Measurements from ENCODE around the gene VMP1.
"Not testable (repeated sequence)": the region's sequence is repeated elsewhere in the genome, so short reads cannot be mapped to it uniquely, and the experiment has no call there.

Gene VMP1

DNA sequence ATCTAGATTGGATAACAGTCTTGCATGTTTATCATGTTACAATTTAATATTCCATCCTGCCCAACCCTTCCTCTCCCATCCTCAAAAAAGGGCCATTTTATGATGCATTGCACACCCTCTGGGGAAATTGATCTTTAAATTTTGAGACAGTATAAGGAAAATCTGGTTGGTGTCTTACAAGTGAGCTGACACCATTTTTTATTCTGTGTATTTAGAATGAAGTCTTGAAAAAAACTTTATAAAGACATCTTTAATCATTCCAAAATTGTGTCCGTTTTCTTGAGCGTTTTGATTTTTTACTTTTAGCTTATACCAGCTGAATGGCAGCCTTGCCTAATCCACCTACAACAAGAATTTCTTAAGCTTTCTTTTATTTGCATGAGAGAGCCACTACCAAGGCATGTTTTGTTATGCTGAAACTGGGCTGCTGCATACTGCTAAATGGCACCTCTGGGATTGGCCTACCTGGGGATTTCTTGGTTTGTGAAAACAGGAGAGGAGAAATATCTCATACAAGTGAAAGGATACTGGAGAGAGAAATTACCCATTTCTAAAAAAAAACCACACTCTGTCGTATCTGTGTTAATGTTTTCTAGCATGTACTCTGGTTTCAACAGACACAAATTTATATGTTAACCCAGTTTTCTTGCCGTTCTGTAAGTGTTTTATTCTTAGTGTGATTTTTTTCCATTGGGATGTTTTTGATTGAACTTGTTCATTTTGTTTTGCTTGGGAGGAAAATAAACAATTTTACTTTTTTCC is 133.1 kb downstream of the VMP1 start:
- H3K4me1 ChIP-seq (ENCODE audit: control insufficient read depth, low read length): peaks cover 63% of the 10 kb centered on the region
- no peaks in the 10 kb centered on the region for H3K27me3 ChIP-seq (ENCODE audit: control insufficient read depth, low read length)
- H3K9me2 ChIP-seq (replicated peaks; ENCODE audit: control insufficient read depth, low read length): no peaks in the 10 kb centered on the region
- H3F3A ChIP-seq (ENCODE audit: control insufficient read depth, insufficient read depth): peaks cover 23% of the 10 kb centered on the region
- H3K27ac ChIP-seq (ENCODE audit: low read depth, low read length): no peak overlapping the region
- TF ChIP-seq, protein P1, sequence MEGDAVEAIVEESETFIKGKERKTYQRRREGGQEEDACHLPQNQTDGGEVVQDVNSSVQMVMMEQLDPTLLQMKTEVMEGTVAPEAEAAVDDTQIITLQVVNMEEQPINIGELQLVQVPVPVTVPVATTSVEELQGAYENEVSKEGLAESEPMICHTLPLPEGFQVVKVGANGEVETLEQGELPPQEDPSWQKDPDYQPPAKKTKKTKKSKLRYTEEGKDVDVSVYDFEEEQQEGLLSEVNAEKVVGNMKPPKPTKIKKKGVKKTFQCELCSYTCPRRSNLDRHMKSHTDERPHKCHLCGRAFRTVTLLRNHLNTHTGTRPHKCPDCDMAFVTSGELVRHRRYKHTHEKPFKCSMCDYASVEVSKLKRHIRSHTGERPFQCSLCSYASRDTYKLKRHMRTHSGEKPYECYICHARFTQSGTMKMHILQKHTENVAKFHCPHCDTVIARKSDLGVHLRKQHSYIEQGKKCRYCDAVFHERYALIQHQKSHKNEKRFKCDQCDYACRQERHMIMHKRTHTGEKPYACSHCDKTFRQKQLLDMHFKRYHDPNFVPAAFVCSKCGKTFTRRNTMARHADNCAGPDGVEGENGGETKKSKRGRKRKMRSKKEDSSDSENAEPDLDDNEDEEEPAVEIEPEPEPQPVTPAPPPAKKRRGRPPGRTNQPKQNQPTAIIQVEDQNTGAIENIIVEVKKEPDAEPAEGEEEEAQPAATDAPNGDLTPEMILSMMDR (IDR thresholded peaks at IDR 0.05; ENCODE audit: low read depth, low read length, poor library complexity, severe bottlenecking): no peak
- no peak for TF ChIP-seq EZH2phosphoT487 (IDR thresholded peaks at IDR 0.05; ENCODE audit: borderline replicate concordance, low read length)
- H3K4me3 ChIP-seq (ENCODE audit: low read length): peak overlapping the region; percentile 90
- peak overlapping the region; percentile 73 for H3K4me2 ChIP-seq (ENCODE audit: low read length)
- no peaks in the 10 kb centered on the region for H4K20me1 ChIP-seq (ENCODE audit: control insufficient read depth, insufficient read depth, low read depth, low read length)
- peaks cover 37% of the 10 kb centered on the region for H3K36me3 ChIP-seq (ENCODE audit: control insufficient read depth, low read length)
- no peaks in the 10 kb centered on the region for H3K9me3 ChIP-seq (ENCODE audit: control insufficient read depth, insufficient read depth, low read length)
- peaks cover 73% of the 10 kb centered on the region for H3K79me2 ChIP-seq (ENCODE audit: control insufficient read depth, low read length)

DNA sequence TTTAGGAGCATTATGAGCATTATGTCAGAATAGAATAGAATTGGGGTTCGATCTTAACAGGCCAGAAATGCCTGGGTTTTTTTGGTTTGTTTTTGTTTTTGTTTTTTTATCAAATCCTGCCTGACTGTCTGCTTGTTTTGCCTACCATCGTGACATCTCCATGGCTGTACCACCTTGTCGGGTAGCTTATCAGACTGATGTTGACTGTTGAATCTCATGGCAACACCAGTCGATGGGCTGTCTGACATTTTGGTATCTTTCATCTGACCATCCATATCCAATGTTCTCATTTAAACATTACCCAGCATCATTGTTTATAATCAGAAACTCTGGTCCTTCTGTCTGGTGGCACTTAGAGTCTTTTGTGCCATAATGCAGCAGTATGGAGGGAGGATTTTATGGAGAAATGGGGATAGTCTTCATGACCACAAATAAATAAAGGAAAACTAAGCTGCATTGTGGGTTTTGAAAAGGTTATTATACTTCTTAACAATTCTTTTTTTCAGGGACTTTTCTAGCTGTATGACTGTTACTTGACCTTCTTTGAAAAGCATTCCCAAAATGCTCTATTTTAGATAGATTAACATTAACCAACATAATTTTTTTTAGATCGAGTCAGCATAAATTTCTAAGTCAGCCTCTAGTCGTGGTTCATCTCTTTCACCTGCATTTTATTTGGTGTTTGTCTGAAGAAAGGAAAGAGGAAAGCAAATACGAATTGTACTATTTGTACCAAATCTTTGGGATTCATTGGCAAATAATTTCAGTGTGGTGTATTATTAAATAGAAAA is 133.8 kb downstream of the VMP1 start:
- H3K27me3 ChIP-seq (ENCODE audit: control insufficient read depth, low read length); H4K20me1 ChIP-seq (ENCODE audit: control insufficient read depth, insufficient read depth, low read depth, low read length); H3K9me2 ChIP-seq (replicated peaks; ENCODE audit: control insufficient read depth, low read length); H3K27ac ChIP-seq (ENCODE audit: low read depth, low read length); H3K9me3 ChIP-seq (ENCODE audit: control insufficient read depth, insufficient read depth, low read length): not testable (repeated sequence)
- peak overlapping the region; percentile 90 for H3K4me3 ChIP-seq (ENCODE audit: low read length)
- H3K4me2 ChIP-seq (ENCODE audit: low read length): peak overlapping the region; percentile 73
- H3K4me1 ChIP-seq (ENCODE audit: control insufficient read depth, low read length): peaks cover 69% of the 10 kb centered on the region
- H3K36me3 ChIP-seq (ENCODE audit: control insufficient read depth, low read length): peaks cover 37% of the 10 kb centered on the region
- H3F3A ChIP-seq (ENCODE audit: control insufficient read depth, insufficient read depth): peaks cover 30% of the 10 kb centered on the region
- H3K79me2 ChIP-seq (ENCODE audit: control insufficient read depth, low read length): peaks cover 79% of the 10 kb centered on the region

DNA sequence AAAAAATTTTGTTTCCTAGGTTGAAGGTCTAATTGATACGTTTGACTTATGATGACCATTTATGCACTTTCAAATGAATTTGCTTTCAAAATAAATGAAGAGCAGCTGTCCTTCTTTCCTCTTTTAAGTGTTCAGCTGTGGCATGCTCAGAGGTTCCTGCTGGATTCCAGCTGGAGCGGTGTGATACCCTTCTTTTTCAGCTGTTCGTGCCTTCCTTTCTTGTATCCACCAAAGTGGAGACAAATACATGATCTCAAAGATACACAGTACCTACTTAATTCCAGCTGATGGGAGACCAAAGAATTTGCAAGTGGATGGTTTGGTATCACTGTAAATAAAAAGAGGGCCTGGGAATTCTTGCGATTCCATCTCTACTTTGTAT is 134.4 kb downstream of the VMP1 start:
- Histone ChIP-seq H3K4me1 (ENCODE audit: control insufficient read depth, low read length) (peaks cover 69% of the 10 kb centered on the region), H3K4me2 (ENCODE audit: low read length) (peak overlapping the region; percentile 73; the same call in 1 of the 2 replicates), H3K79me2 (ENCODE audit: control insufficient read depth, low read length) (peaks cover 79% of the 10 kb centered on the region), H3K36me3 (ENCODE audit: control insufficient read depth, low read length) (peaks cover 37% of the 10 kb centered on the region), H3F3A (ENCODE audit: control insufficient read depth, insufficient read depth) (peaks cover 33% of the 10 kb centered on the region)
- H3K27ac ChIP-seq (ENCODE audit: low read depth, low read length); H4K20me1 ChIP-seq (ENCODE audit: control insufficient read depth, insufficient read depth, low read depth, low read length); H3K9me2 ChIP-seq (replicated peaks; ENCODE audit: control insufficient read depth, low read length); H3K9me3 ChIP-seq (ENCODE audit: control insufficient read depth, insufficient read depth, low read length); H3K4me3 ChIP-seq (ENCODE audit: low read length); H3K27me3 ChIP-seq (ENCODE audit: control insufficient read depth, low read length): not testable (repeated sequence)

DNA sequence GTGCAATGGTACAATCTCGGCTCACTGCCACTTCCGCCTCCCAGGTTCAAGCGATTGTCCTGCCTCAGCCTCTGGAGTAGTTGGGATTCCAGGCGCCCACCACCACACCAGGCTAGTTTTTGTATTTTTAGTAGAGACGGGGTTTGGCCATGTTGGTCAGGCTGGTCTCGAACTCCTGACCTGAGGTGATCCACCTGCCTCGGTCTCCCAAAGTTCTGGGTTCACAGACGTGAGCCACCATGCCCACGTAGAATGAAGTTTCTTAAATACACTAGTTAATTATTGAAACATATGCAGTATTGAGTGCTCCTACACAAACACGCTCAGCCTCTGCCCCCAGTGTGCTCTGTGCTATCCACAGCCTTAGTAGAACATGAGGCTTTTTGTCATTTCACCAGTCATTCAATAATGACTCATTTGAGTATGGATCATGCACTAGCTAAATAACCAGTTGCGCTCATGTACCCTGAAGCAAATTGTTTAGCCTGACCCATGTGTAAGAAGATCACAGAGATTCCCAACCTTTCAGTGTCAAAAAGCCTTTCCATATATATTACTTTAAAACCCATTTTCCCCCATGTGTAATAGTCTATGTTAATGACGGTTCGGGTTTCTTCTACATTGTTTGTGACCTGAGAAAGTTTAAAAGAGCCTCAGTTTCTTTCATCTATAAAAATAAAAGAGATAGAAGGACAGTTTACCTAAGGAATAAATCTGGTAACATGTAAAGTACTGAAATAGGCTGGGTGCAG is 135.6 kb downstream of the VMP1 start:
- peak overlapping the region; percentile 16; the same call in 1 of the 2 replicates for H3K27ac ChIP-seq (ENCODE audit: low read depth, low read length)
- H3K27me3 ChIP-seq (ENCODE audit: control insufficient read depth, low read length): no peaks in the 10 kb centered on the region
- H3K79me2 ChIP-seq (ENCODE audit: control insufficient read depth, low read length): peaks cover 74% of the 10 kb centered on the region
- no peak overlapping the region for H3K4me3 ChIP-seq (ENCODE audit: low read length)
- H3F3A ChIP-seq (ENCODE audit: control insufficient read depth, insufficient read depth): peaks cover 27% of the 10 kb centered on the region
- no peak for TF ChIP-seq EZH2phosphoT487 (IDR thresholded peaks at IDR 0.05; ENCODE audit: borderline replicate concordance, low read length)
- TF ChIP-seq, protein P1 (IDR thresholded peaks at IDR 0.05; ENCODE audit: low read depth, low read length, poor library complexity, severe bottlenecking): no peak
- no peaks in the 10 kb centered on the region for H3K9me2 ChIP-seq (replicated peaks; ENCODE audit: control insufficient read depth, low read length)
- H3K4me1 ChIP-seq (ENCODE audit: control insufficient read depth, low read length): peaks cover 74% of the 10 kb centered on the region
- H4K20me1 ChIP-seq (ENCODE audit: control insufficient read depth, insufficient read depth, low read depth, low read length): no peaks in the 10 kb centered on the region
- no peak overlapping the region for H3K4me2 ChIP-seq (ENCODE audit: low read length)
- peaks cover 36% of the 10 kb centered on the region for H3K36me3 ChIP-seq (ENCODE audit: control insufficient read depth, low read length)
- H3K9me3 ChIP-seq (ENCODE audit: control insufficient read depth, insufficient read depth, low read length): no peaks in the 10 kb centered on the region
